ENCODE data around the gene NOTCH1.

The NOTCH1 gene

DNA sequence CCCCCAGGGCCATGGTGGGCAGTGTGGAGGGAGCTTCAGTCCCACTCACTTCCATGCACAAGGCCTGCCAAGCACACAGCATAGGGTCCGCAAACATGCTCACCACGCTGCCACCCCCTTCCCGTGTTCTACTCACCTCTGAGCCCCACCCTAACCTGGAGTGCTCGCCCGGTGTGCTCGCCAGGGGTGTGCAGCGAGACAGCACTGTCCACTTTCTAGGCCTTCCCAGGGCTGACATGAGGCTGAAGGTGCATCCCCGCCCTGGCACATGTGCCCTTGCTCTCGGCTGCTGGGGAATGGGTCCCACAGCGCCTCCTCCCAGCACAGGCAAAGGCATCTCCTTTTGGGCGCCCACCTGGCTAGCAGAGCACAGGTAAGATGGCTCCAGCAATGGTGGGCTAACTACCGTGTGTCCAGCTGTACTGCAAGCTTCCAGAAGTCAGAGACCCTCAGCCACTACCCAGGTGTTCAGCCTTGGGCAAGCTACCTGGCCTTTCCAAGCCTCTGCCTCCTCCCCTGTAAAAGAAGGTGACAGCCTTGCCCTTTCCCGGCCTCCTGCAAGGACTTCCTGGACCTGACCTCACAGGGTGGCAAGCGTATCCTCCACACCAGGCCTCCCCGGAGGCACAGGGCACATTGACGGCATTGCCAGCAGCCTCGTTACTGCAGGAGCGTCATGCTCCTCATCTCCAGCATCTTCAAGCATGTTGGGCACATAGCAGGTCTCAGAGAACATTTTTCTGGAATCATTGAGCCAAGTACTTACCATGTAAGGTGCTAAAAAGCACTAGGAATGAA lies 58.8 kb downstream of the NOTCH1 start:
- DNase-seq: no peak

GRCh38 chr9:136486131-136486530 lies 59.7 kb downstream of the NOTCH1 start:
- no peak for DNase-seq

DNA sequence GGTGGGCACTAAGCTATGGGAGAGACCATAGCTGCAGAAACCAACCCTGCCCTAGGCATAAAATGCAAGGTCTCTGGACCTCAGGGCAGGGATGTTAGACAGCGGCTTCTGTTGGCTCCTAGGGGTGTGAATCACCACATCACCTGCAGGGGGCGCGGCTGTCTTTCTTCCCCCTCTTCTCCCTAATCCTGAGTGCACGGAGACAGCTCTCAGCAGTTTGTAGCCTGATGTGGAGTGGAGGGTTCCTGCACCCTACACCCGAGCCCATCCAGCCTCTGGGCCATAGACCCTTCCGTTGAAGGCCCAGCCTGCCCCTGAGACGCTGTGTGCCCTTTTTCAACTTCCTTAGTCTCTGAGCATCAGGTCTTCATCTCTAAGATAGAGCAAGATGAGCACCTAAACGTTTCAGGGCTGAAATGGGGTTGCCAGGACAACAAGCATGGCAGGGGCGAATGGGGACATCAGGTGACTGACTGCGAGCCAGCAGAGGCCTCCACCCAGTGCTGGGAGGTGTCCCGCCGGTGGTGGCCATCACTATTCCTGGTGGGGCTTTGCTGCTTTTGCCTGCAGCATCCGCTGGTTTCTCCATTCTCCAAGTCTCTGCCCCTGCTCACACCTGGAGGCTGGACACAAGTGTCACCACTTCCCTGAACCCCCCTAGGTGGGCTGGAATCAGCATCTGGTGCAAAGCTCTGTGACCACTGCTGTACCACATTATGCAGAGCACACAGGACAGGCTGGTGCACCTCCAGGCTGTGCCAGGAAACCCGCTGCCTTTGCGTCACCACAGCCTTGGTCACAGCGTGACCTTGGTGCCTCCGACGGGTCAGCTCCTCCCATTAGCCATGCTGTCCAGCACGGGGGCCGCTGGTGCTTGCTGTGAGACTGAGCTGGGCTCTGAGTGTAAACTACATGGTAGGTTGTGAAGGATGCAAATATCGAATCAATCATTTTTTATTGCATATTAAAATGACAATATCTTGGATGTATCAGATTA lies 60.5 kb downstream of the NOTCH1 start:
- peak in 49 of 51 donors; percentile 13 to 85 (median 62) for DNase-seq

DNA sequence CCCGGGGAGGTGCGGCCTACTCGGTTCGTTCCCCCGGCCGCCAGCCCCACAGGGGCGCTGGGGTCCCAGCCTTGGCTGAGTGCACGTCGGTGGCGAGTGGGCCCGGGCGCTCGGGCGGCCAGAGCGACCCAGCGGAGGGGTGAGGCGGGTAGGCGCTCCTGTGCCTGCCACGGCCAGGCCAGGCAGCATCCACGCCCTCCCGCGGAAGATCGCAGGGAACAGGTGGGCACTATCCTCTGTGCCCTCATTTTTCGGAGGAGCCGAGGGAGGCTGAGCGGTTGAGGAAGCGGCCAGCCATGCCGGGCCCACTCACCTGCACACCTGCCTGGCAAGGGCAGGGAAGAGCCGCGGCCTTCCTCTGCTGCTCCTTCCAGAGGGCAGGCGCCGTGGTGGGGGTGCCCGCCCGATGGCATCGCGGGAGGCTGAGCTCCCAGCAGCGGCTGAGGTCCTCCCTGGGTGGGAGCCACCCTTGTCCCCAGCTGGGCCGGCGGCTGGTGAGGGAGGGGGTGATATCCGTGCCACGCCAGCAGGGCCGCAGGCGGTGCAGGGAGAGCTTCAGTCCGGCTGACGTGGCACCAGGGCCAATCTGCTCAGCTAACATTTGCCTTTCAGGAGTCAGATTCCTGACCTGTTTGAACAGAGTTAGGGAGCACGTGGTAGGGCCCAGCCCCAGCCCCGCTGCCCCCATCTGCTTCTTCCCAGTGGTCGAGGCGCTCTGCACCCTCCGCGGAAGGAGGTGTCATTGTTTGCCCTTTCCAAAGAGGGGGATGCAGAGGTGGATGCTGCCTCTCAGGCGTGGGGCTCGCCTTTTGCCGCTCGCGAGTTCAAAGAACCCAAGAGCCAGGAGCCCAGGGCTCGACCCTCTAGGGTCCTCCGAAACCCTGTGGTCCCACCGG lies 61.4 kb downstream of the NOTCH1 start:
- DNase-seq: peak in 4 of 51 donors; percentile 43 to 71 (median 56)

DNA sequence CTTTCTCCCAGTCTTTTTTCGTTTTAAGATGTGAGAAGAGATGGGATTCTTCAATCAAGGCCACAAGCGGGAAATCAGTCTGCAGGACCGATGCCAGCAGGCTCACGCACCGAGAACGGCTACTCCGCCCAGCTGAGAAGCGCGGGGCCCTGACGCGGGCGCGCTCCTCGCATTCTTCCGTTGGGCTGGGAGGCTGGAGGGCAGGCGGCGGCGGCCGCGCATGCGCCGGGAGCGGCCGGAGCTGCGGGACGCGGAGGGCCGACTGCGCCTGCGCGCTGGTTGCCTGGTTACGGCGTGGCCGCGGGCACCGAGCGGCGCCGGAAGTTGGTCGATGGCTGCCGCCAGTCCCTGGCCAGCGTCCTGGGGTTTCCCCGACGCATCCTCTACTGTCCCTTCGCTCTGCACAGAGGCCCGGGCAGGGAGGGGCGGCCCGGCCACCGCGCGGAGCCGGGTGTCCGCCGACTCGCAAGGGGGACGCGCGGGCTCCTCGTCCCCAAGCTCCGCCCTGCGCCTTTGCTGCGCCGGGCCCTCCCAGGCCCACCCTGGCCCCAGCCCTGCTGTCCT lies 62.2 kb downstream of the NOTCH1 start:
- DNase-seq: peak; percentile 62 to 98 (median 89)

- peak; percentile 80 to 100 (median 100) for DNase-seq
These were observed 62.9 kb downstream of the NOTCH1 start, which contains the start of gene SEC16A for GRCh38 chr9:136482793-136483588. TSS of gene SEC16A (minus strand) at chr9:136483040. CDS start at chr9:136477615, 5,425 bp downstream.

DNA sequence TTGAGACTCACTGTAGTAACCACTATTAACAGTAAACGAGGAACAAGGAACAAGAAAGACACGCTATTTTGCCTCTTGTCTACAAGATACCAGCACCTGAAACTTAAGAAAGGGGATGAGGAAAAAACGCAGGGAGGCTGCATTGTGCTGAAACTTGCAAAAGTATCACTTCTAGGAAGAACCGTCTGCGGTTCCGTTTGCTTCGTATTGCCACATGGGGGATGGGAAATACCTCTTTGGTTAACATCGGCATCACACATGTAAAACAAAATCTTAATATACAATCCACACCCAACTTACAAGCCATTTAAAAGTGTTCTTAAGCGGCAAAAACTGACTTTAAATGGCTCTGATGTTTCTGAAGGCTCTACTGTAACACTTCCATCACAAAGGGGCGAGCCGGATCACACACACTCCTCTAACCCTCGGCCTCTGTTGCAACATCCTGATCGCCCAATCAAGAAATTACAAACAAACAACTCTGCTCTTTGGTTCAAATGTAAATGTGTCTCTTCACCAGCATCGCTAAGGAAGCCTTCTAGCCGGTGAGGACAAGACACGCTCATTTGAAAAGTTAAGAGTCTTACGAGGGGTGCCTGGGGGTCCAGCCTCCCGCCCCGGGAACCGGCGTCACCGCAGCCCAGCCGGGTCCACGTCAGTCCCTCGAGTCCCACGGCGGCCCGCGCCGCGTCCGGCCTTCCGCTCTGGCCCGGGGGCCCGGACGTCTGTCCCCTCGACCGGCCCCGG lies 63.6 kb downstream of the NOTCH1 start:
- DNase-seq: peak in 3 of 51 donors; percentile 48 to 72 (median 60)

DNA sequence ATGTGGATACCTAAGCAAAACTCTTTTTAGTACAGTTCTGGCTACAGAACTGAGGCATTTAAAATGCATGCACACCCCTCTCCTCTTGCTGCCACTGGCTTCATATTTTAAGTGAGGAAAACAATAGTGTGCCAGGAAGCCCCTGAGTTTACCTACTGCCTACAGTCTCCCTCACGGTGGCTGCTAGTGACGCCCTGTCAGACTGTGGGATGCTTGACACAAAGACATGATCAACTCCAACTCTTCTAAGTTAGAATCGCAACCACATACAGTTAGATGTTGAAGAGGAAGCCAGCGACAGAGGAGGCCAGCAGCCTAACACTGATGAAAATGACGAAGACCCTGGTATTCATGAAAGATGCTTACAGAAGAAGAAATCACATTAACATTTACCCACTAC lies 64.3 kb downstream of the NOTCH1 start:
- DNase-seq: no peak

DNA sequence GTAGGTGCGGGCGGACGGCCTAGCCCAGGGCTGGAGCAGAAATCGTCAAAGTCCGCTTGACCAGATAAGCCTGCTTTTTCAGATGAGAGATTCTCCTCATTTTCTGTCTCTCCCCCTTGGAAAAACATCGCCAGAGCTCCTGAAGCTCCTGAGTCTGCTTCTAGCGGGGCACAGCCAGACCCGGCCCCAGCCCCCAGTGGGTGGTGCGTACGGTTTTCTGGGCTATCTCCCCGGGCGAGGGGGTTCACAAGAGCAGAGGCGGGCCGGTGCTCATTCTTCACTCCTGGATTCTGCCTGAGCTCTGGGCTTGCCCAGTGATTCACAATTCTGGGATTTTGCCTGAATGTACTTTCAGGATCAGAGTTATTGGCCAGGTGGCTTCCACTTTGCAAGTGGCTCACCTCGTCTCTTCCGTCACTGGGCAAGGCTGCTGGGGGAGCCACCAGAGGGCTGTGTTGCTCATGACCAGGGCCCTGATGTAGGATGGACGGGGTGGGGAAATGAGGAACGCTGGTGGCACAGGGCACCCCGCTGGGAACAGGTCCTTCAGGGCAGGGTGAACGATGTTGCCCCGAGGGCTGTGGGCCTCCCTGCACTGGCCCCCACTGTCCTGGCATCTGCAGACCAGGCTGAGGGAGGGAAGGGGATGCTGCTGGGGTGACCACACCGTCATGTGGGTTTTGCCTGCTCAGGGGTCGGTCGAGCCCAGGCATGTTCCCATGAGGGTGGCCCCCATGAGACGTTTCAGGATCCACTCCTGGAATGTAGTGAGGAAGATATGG lies 69.3 kb downstream of the NOTCH1 start:
- no peak for DNase-seq

DNA sequence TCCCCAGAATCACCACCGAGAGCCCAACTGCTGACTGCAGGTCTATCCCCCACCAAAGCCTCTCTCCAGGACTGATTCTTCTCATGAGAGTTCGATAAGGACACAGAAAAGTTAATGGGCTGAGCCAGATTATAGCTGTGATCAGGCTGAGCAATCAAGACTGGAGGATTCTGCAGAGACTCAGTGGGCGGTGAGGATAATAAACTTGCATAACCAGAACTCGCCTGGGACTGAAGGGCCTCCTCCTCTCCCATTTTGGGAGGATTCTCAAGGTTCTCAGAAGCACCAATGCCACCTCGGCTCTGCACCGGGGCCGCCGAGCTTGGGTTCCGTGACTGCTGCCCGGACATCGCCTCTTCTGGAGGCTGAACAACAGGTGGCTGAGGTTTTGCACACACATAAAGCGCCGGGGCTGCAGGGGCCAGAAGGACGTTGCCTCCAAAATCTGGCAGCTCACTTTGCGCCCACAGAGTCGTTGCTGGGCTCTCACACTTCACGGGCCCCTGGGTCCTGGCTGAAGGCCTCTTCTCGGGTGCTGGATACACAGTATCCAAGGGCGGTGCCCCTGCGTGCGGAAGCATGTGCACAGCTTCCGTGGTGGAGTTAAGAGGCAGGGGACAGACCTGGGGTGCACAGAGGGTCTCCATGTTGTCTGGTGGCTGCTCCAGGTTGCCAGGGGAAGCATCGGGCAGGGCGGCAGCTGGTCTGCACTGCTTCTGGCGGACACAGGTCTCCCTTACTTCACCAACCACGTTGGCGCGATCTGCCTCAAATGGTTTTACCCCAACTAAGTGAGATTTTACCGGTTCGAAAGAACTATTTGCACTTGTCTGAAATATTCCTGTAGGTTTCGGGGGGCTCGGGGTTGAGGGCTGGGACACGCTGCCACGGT lies 70.6 kb downstream of the NOTCH1 start:
- no peak for DNase-seq

DNA sequence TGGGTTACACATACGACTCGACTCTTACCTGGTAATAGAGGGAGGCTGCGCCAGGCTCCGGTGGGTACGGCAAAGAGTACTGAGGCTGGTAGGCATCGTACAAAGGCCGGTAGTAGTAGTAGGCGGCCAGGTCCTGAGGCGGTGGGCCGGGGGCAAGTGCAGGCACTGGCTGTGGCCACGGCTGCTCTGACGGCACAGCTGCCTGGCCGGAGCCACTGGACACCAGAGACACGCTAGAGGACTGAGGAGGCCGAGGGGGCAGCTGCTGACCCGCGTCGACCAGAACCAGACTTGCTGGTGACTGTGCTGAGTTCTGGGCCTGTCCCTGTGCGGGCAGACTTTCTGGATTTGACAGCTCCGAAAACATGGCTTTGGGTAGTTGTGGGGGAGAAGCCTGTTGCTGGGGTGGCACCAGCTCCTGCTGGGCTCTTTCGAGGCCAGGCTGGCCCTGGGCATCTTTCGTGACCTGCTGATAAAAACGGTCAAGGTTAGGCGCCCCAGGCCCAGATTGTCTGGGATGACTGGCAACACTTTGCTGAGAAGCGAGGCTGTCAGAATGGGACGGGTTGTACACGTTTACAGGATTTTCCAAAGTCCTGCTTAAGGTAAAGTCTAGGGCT lies 71.7 kb downstream of the NOTCH1 start:
- DNase-seq: no peak

- DNase-seq: no peak
These were observed 72.5 kb downstream of the NOTCH1 start for GRCh38 chr9:136473354-136473721.

GRCh38 chr9:136472640-136473353 lies 73.1 kb downstream of the NOTCH1 start:
- no peak for DNase-seq

DNA sequence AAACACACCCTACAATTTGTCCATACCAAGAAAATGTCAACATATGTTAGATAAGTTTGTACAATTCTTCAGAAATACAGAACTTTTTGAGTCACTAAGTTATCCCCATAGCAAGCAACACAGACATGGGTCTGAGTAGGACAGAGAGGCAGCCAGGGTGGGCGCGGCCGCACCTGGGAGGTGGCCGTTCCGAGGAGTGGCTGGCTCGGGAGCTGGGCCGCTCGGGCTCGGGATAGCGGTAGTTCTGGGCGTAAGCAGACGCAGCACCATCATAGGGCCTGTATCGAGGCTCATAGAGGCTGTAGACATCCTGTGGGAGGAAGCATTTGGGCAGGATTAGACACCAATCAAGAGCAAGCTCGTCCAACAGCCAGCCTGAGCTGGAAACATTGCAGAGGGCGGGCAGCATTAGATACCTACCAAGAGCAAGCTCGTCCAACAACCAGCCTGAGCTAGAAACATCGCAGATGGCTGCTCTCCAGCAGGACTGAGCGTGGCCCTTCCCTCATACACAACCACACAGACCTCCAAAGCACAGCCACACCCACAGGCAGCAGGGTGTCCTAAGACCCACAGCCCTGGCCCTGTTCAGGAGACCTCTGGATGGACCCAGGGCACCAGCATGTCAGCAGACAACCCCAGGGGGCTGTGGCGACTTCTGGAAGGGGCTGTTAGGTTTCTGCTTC lies 73.9 kb downstream of the NOTCH1 start:
- DNase-seq: no peak

DNA sequence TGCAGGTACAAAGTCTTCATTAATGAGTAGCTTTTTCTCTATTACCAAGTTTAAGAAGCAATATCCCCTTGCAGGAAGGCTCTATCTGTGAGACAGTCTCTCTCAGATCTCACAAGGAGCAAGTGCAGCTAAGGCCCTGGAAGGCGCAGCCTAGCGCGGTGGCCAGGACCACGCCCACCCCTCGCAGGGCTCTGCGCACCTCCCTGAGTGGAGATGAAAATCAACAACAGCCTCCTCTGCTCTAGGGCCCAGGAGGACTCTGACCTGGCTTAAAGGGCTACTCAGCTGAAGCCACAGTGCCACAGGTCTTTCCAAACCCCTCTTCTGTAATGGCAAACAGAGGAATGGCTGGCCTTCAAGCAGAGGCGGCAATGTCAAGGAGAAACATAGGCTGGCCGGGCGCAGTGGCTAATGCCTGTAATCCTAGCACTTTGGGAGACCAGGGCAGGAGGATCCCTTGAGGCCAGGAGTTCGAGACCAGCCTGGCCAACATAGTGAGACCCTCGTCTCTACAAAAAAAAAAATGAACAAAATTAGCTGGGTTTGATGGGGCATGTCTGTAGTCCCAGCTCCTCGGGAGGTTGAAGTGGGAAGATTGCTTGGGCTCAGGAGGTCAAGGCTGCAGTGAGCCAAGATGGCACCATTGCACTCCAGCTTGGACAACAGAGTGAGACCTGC lies 74.9 kb downstream of the NOTCH1 start:
- DNase-seq: no peak

Measured in hypothalamus (tissue), 51 donors.